ENCODE measurements around the gene ANKRD28.

- TF ChIP-seq CTCF (conservative IDR thresholded peaks at IDR 0.05; ENCODE audit: low read depth in 2 of 2) (no peak), POLR2AphosphoS5 (IDR thresholded peaks at IDR 0.05; ENCODE audit: low read depth) (no peak), JUNB (IDR thresholded peaks at IDR 0.05; ENCODE audit: unreplicated experiment) (no peak), CREB1 (CRISPR knock-in tag; IDR thresholded peaks at IDR 0.05; ENCODE audit: low read depth) (no peak)
- TF ChIP-seq, protein P1, sequence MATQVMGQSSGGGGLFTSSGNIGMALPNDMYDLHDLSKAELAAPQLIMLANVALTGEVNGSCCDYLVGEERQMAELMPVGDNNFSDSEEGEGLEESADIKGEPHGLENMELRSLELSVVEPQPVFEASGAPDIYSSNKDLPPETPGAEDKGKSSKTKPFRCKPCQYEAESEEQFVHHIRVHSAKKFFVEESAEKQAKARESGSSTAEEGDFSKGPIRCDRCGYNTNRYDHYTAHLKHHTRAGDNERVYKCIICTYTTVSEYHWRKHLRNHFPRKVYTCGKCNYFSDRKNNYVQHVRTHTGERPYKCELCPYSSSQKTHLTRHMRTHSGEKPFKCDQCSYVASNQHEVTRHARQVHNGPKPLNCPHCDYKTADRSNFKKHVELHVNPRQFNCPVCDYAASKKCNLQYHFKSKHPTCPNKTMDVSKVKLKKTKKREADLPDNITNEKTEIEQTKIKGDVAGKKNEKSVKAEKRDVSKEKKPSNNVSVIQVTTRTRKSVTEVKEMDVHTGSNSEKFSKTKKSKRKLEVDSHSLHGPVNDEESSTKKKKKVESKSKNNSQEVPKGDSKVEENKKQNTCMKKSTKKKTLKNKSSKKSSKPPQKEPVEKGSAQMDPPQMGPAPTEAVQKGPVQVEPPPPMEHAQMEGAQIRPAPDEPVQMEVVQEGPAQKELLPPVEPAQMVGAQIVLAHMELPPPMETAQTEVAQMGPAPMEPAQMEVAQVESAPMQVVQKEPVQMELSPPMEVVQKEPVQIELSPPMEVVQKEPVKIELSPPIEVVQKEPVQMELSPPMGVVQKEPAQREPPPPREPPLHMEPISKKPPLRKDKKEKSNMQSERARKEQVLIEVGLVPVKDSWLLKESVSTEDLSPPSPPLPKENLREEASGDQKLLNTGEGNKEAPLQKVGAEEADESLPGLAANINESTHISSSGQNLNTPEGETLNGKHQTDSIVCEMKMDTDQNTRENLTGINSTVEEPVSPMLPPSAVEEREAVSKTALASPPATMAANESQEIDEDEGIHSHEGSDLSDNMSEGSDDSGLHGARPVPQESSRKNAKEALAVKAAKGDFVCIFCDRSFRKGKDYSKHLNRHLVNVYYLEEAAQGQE (IDR thresholded peaks at IDR 0.05; ENCODE audit: unreplicated experiment): no peak
Measured at GRCh38 chr3:15847239-15847638, 49.5 kb upstream of the ANKRD28 start.
